HepG2 (cell line): Measurements from ENCODE around the gene RPS14. TPM values are rescaled to one million over a fixed set of nuclear protein-coding genes. Genes with fewer than 3 reads are reported as not detected.

ENCODE experiments used
- AHDC1 ChIP-seq: sonication (generic); formaldehyde crosslinking; IDR thresholded peaks from 2 replicates; pipeline ENCODE4 v1.5.1; 2020; ENCODE audit warnings: mild to moderate bottlenecking, missing genetic modification reagents, borderline replicate concordance
- ARNTL ChIP-seq: sonication (generic); formaldehyde crosslinking; IDR thresholded peaks from 2 replicates; pipeline ENCODE4 v1.4.0; 2020; ENCODE audit warnings: mild to moderate bottlenecking, missing genetic modification reagents
- ATM ChIP-seq: fragments of 450-650 bp; IDR thresholded peaks from 2 replicates; pipeline ENCODE4 v1.7.1; 2017; ENCODE audit warnings: mild to moderate bottlenecking, borderline replicate concordance
- BCL6 ChIP-seq: IDR thresholded peaks from 2 replicates; pipeline ENCODE4 v1.6.1; 2016; ENCODE audit warnings: missing genetic modification reagents, missing compliant biosample characterization
- CBX2 ChIP-seq, 2 experiments: fragments of 200-600 bp in 1 of 2; sonication (generic); formaldehyde crosslinking in 1 of 2; IDR thresholded peaks; 2 replicates each; pipeline versions ENCODE4 v1.7.0 to v1.8.1; 2018 to 2022; ENCODE audit warnings: low read depth in 2 of 2, low read length in 1 of 2, mild to moderate bottlenecking in 1 of 2, missing genetic modification reagents in 1 of 2
- FOXK1 ChIP-seq: sonication (generic); formaldehyde crosslinking; IDR thresholded peaks from 2 replicates; pipeline ENCODE4 v1.4.0; 2020; ENCODE audit warnings: low read depth, missing genetic modification reagents, borderline replicate concordance
- IKZF1 ChIP-seq: fragments of 450-650 bp; IDR thresholded peaks from 2 replicates; pipeline ENCODE4 v1.7.1; 2016
- MAFG ChIP-seq: sonication (generic); formaldehyde crosslinking; IDR thresholded peaks from 2 replicates; pipeline ENCODE4 v1.5.1; 2020; ENCODE audit warnings: mild to moderate bottlenecking, missing genetic modification reagents
- PRDM10 ChIP-seq: sonication (generic); formaldehyde crosslinking; IDR thresholded peaks from 2 replicates; pipeline ENCODE4 v1.4.0; 2020; ENCODE audit warnings: low read depth, missing genetic modification reagents
- PTBP1 ChIP-seq: fragments of 200-400 bp; formaldehyde crosslinking; IDR thresholded peaks from 2 replicates; pipeline ENCODE4 v1.6.1; 2018; ENCODE audit warnings: low read length, low read depth; ENCODE audit not compliant: poor library complexity, severe bottlenecking
- SKI ChIP-seq: fragments of 450-650 bp; IDR thresholded peaks from one replicate; pipeline ENCODE4 v1.6.1; 2018; ENCODE audit warnings: mild to moderate bottlenecking; ENCODE audit not compliant: partially characterized antibody
- SOX5 ChIP-seq: IDR thresholded peaks from 2 replicates; pipeline ENCODE4 v1.6.1; 2016; ENCODE audit warnings: borderline replicate concordance
- TBP ChIP-seq: sonication (generic); formaldehyde crosslinking; IDR thresholded peaks from 2 replicates; pipeline ENCODE4 v1.5.0; 2020; ENCODE audit warnings: missing genetic modification reagents
- THAP11 ChIP-seq: IDR thresholded peaks from 2 replicates; pipeline ENCODE4 v1.6.1; 2016; ENCODE audit warnings: missing biosample characterization, missing genetic modification reagents
- ZFP82 ChIP-seq: sonication (generic); formaldehyde crosslinking; IDR thresholded peaks from 2 replicates; pipeline ENCODE4 v1.5.1; 2020; ENCODE audit warnings: mild to moderate bottlenecking, missing genetic modification reagents, borderline replicate concordance
- ZNF414 ChIP-seq: sonication (generic); formaldehyde crosslinking; IDR thresholded peaks from 2 replicates; pipeline ENCODE4 v1.5.0; 2020; ENCODE audit warnings: missing genetic modification reagents
- ZNF552 ChIP-seq: sonication (generic); formaldehyde crosslinking; IDR thresholded peaks from 2 replicates; pipeline ENCODE4 v1.9.0; 2022; ENCODE audit warnings: missing genetic modification reagents, mild to moderate bottlenecking, borderline replicate concordance
- ZNF556 ChIP-seq: sonication (generic); formaldehyde crosslinking; IDR thresholded peaks from 2 replicates; pipeline ENCODE4 v1.4.0; 2020; ENCODE audit warnings: mild to moderate bottlenecking, missing genetic modification reagents, borderline replicate concordance
- ZNF598 ChIP-seq: sonication (generic); formaldehyde crosslinking; IDR thresholded peaks from 2 replicates; pipeline ENCODE4 v1.5.1; 2020; ENCODE audit warnings: mild to moderate bottlenecking, missing genetic modification reagents, borderline replicate concordance
- ZNF768 ChIP-seq: sonication (generic); formaldehyde crosslinking; IDR thresholded peaks from 2 replicates; pipeline ENCODE4 v1.4.0; 2020; ENCODE audit warnings: missing genetic modification reagents
- polyA plus RNA-seq, 8 experiments: library from polyadenylated mRNA; depleted of rRNA in 3 of 8; stranded (reverse) in 7 of 8; unstranded in 1 of 8; fragments of >200 nt; fragmentation: Illumina TruSeq in 4 of 8; extraction: Trizol in 4 of 8; gene quantifications; 2 replicates each; pipeline versions ENCODE4 v1.2.1 to v1.2.3, GENCODE V29; 2011 to 2016; ENCODE audit warnings: low read depth in 4 of 8, missing spikeins in 1 of 8, mixed read lengths in 1 of 8; ENCODE audit not compliant: insufficient read depth in 1 of 8
- total RNA-seq, 5 experiments: library from RNA; depleted of rRNA; stranded (reverse); fragments of >200 nt; fragmentation: Illumina TruSeq; extraction: Trizol; gene quantifications; 2 replicates each; pipeline ENCODE4 v1.2.3, GENCODE V29; 2016; ENCODE audit warnings: low read depth in 1 of 5

The RPS14 gene
- total and polyA plus RNA-seq, 2 of the 13 experiments (the other 11 are each of a cell fraction or from before 2014, with no cell fraction given) = 2,116 to 3,295 TPM

- TF ChIP-seq PTBP1 (no peak), BCL6 (no peak), THAP11 (CRISPR knock-in tag) (peak; percentile 64), AHDC1 (peak; percentile 58; the same call in 1 of the 2 replicates), ZNF414 (CRISPR knock-in tag) (no peak), PRDM10 (CRISPR knock-in tag) (no peak), FOXK1 (CRISPR knock-in tag) (no peak), ZNF598 (CRISPR knock-in tag) (peak; percentile 46; the same call in 1 of the 2 replicates), SKI (peak; percentile 5), ZNF768 (CRISPR knock-in tag) (peak; percentile 18; the same call in 1 of the 2 replicates), CBX2 (IDR thresholded peaks at IDR 0.05; ENCODE audit: low read depth, low read length) (no peak), CBX2 (CRISPR knock-in tag; IDR thresholded peaks at IDR 0.05; ENCODE audit: low read depth) (no peak), SOX5 (CRISPR knock-in tag) (peak; percentile 40; the same call in 1 of the 2 replicates), ZNF556 (CRISPR knock-in tag) (0 out of 2 replicates have a peak, but pooled peaks have one; percentile 17), ZFP82 (CRISPR knock-in tag) (no peak), MAFG (CRISPR knock-in tag) (no peak), ZNF552 (CRISPR knock-in tag) (no peak), TBP (CRISPR knock-in tag) (no peak), ARNTL (peak; percentile 51), ATM (no peak), IKZF1 (no peak)
Measured at GRCh38 chr5:150428106-150428876, 21.2 kb downstream of the RPS14 start (continued).
